Activated CD4-positive, alpha-beta T cell treated with anti-CD3 and anti-CD28 coated beads, Interleukin-2, amount 50 U/mL, for 1 hour (primary cell): ENCODE data around the gene VIPAS39.

Experiments
- DNase-seq: peaks from one replicate; pipeline ENCODE4 v3.0.0-alpha.2; 2020

The VIPAS39 gene

DNA sequence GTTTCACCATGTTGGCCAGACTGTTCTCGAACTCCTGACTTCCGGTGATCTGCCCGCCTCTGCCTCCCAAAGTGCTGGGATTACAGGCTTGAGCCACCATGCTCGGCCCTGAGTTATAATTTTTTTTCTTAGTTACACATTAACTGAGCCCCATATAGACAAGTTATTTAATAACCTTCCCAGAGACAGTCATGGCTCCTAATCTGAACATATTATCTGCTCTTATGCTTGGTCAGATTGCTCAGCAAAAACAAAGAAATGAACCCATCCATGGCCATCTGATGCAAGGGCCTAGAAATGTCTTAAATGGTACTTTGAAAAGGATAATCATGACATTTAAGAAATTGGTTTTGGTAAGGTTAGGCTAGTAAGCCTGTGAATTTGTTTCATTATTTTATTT lies 67.2 kb downstream of the VIPAS39 start:
- DNase-seq = no peak

DNA sequence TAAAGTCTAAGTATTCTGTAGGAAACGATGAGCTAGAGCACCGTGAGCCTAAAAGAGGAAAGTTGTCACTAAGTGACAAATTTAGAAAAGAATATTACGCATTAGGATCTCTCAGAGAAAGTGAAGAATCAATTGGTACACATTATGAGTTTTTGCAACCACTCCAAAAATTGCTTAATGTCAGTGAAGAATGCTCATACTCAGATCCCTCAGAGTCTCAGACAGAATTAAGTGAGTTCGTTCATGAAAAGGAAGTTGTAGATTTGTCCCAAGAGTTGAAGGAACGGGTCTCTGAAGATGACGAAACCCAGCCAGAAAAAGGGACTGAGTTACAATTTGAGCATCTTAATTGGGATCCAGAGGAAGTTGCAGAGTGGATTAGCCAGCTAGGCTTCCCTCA lies 78.7 kb downstream of the VIPAS39 start:
- no peak for DNase-seq

DNA sequence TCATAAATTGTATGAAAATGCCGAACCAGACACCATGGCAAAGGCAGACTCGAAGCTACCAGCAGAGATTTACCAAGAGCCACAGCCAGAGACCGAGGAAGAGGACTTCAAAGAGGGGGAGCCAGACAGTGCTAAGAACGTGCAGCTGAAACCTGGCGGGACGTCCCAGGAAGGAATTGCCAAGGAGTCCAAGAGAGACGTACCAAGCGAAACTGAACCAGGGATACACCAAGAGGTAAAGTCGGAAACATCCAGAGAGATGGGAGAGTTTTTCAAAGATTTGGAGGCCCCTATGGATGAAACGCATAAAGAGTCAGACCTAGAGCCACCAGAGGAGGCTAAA lies 79.9 kb downstream of the VIPAS39 start:
- DNase-seq = no peak

DNA sequence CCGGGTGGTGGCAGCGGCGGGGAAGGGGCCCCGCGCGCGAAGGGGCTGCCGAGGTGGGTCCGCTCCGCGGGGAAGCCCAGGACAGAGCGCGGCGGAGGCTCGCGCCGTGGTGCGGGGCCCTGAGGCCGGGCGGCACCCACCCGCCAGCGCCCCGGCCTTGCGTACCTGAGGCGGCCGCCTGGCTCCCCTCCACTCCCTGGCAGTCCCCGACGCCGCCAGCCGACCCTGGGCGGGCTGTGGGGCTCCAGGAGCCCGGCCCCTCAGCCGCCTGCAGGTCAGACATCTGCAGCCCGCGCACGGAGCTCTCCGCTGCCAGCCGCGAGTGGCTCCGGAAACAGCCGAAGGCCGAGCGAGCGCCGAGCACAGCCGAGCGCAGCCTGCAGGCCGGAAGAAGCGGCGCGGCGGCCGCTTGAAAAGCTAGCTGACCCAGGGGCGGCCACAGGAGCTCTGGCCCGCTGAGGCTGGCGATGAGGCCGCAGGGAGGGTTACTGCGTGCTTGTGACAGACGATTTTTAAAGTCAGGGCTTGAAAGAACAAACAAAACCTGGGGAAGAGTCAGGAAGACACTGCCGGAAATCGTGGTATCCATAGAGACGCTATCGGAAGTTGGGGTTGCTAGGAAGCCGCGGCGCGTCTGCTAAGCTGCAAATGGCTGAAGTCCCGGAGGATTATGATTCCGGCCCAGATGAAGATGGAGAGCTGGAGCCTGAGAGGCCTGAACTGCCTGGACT lies 80.5 kb downstream of the VIPAS39 start, which contains the start of the genes SAMD15 and TMED8:
SAMD15 (plus strand) TSS at position 609 of the 731 bp plus-strand sequence; CDS start at position 649, 40 bp downstream.
TMED8 (minus strand) TSS at position 324 of the 731 bp plus-strand sequence; CDS start at position 283, 41 bp downstream.
- DNase-seq = peak; percentile 81
